HG02973 (cell line): ENCODE results near the gene STAT4.

ENCODE experiments used
- ATAC-seq: cut with Tn5 transposase; IDR thresholded peaks from one replicate; pipeline ENCODE4 v1.9.1; 2021; ENCODE audit warnings: moderate library complexity; ENCODE audit not compliant: unreplicated experiment

The STAT4 gene

GRCh38 chr2:191150600-191151330, at the start of gene STAT4:
Gene STAT4, minus strand, starts transcription at chr2:191150994. Its CDS starts 2,791 bp downstream, at chr2:191148203.
- ATAC-seq: peak; percentile 94

- ATAC-seq: no peak
Measured at GRCh38 chr2:191199929-191200512, 49.2 kb upstream of the STAT4 start.

- no peak for ATAC-seq
Measured at GRCh38 chr2:191198271-191198670, 47.5 kb upstream of the STAT4 start.

GRCh38 chr2:191197096-191197495, 46.3 kb upstream of the STAT4 start:
- no peak for ATAC-seq

- no peak for ATAC-seq
Measured at GRCh38 chr2:191195021-191195420, 44.2 kb upstream of the STAT4 start.

- ATAC-seq: no peak
Measured at GRCh38 chr2:191190861-191191552, 40.2 kb upstream of the STAT4 start.

GRCh38 chr2:191190435-191190834, 39.6 kb upstream of the STAT4 start:
- no peak for ATAC-seq

- ATAC-seq: no peak
Measured at GRCh38 chr2:191189112-191189635, 38.4 kb upstream of the STAT4 start.

- ATAC-seq: no peak
Measured at GRCh38 chr2:191188550-191189093, 37.8 kb upstream of the STAT4 start.

GRCh38 chr2:191187105-191187829, 36.5 kb upstream of the STAT4 start:
- no peak for ATAC-seq

GRCh38 chr2:191184457-191184856, 33.7 kb upstream of the STAT4 start:
- ATAC-seq: no peak

GRCh38 chr2:191183516-191183915, 32.7 kb upstream of the STAT4 start:
- no peak for ATAC-seq

GRCh38 chr2:191183081-191183480, 32.3 kb upstream of the STAT4 start:
- no peak for ATAC-seq

GRCh38 chr2:191180713-191181112, 29.9 kb upstream of the STAT4 start:
- no peak for ATAC-seq

- no peak for ATAC-seq
Measured at GRCh38 chr2:191180276-191180675, 29.5 kb upstream of the STAT4 start.

GRCh38 chr2:191178806-191179514, 28.2 kb upstream of the STAT4 start:
- no peak for ATAC-seq

- ATAC-seq: no peak
Measured at GRCh38 chr2:191177751-191178736, 27.2 kb upstream of the STAT4 start.

- ATAC-seq: no peak
Measured at GRCh38 chr2:191176801-191177438, 26.1 kb upstream of the STAT4 start.

- ATAC-seq: peak; percentile 68
Measured at GRCh38 chr2:191176305-191176704, 25.5 kb upstream of the STAT4 start.
